ENCODE data around the gene CALHM2.
"Not testable (repeated sequence)": the region's sequence is repeated elsewhere in the genome, so short reads cannot be mapped to it uniquely, and the experiment has no call there.

The CALHM2 gene

GRCh38 chr10:103449208-103450144 lies 2.7 kb downstream of the CALHM2 start:
- no peak for DNase-seq

DNA sequence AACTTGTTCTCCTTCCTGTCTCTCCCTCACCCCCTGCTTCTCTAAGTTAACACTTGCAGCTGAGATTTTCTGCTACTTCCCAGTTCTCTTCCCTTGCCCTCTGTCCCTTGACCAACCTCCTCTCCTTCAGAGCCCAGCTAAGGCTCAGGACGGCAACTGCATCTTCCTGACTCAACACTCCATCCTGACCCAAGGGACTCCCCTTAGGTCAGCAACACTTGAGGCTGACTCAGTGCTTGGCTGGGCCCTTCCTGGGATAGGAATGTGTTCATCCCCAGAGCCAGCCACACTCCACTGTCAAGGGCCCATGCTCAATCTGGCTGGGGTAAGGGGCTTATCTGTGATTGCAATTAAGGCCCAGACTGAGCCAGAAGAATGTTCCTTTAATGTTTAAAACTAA lies 3.4 kb downstream of the CALHM2 start:
- DNase-seq = no peak

GRCh38 chr10:103447187-103447586 lies 5.0 kb downstream of the CALHM2 start:
- DNase-seq = no peak

GRCh38 chr10:103445767-103446567 lies 6.2 kb downstream of the CALHM2 start:
- no peak for DNase-seq

- DNase-seq = no peak
Measured at GRCh38 chr10:103445366-103445765, 6.8 kb downstream of the CALHM2 start.

DNA sequence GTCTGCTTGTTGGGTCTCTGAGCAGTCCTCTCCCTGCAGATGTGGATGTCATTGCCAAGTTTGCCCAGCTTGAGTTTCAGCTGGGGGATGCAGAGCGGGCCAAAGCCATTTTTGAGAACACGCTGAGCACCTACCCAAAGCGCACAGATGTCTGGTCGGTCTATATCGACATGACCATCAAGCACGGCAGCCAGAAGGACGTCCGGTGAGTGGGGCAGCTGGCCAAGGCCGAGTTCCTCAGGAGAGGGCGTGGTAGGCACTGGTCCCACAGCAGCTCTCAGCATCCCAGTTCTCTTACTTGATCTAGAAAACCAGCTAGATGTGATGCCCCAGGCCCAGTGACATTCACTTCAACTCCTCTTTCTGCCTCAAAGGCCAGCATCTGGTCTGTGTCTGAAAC lies 7.7 kb downstream of the CALHM2 start:
- no peak for DNase-seq

DNA sequence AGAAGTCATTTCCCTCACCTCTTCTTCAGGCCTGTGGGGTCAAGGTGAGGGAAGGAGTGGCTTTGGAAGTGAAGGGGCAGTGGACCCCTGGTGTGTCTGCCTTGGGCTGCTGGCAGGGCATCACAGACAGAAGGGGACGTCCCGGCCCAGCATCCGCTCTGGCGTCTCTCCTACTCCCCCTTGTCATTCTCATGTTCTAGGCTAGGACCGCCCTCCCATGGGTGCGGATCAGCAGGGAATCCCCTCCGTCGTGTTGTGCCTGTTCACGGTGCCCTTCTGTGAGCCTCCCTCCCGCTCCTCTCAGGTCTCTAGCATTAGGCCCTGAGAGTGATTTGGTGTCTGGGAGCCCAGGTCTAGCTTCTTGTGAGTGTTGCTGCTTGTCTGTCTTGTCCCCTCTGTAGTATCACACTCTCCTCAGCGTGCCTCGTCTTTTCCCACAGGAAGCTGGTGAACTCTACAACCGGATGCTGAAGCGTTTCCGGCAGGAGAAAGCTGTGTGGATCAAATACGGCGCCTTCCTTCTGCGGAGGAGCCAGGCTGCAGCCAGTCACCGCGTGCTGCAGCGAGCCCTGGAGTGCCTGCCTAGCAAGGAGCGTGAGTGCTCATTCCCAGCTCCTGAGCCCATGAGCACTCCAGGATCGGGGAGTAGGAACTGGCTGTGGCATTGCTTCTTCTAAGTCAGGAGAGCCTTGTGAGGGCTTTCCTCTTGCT lies 8.5 kb downstream of the CALHM2 start:
- no peak for DNase-seq

DNA sequence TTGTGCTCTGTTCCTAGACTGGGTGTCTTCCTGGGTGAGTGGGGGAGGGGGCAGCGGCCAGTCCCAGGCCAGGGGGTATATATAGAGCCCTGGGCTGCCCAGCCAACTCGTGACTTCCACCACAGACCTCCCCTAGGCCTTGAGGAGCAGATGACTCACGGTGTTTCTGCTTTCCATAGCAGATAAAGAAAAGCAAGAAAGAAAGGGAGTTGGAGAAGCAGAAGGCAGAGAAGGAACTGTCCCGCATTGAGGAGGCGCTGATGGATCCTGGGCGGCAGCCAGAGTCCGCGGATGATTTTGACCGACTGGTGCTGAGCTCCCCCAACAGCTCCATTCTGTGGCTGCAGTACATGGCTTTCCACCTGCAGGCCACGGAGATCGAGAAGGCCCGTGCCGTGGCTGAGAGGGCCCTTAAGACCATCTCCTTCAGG lies 10.1 kb downstream of the CALHM2 start:
- no peak for DNase-seq

DNA sequence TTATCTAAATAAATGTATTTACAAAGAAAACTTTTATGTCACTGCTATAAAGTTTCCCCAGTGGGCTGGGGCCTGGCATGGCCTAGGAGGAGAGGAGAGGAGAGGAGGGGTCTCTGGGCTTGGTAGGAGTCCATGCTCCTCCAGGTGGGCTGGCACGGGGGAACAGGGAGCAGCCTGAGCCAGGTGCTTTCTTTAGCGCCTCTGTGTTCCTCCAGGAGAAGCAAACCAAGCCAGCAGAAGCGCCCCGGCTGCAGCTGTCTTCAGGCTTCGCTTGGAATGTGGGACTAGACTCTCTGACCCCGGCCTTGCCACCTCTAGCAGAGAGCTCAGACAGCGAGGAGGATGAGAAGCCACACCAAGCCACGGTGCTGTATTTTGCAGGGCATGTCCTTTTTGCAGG lies 10.6 kb downstream of the CALHM2 start:
- no peak for DNase-seq

GRCh38 chr10:103441206-103441605 lies 11.0 kb downstream of the CALHM2 start:
- no peak for DNase-seq

DNA sequence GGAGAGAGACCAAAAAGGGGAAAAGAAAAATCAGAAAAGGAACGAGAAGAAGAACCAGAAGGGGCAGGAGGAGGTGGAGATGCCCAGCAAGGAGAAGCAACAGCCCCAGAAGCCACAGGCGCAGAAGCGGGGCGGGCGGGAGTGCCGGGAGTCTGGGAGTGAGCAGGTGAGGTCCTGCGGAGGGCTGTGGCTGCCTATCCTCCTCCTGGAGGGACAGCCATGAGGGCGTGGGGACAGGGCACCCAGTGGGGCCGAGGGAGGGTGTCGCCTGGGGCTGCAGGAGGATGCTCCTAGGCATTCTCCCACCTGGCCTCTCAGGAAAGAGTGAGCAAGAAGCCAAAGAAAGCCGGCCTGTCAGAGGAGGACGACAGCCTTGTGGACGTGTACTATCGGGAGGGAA lies 11.8 kb downstream of the CALHM2 start:
- DNase-seq = no peak

DNA sequence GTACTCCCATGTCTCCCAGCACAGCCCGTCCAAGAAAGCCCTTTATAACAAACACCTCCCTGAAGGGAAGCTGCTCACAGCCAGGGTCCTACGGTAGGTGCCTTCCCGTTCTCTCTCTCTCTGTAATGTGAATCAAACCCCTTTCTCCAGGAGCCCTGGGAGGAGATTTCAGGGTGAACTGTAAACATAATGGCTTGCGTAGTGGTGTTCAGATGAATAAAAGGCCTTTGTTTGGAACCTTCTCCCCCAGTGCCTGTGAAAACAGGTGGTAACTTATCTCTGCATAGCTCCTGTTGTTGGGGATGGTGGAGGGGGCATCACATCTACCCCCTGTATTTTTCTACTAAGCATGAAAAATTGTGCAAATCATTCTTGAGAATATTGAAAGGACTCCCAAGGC lies 12.4 kb downstream of the CALHM2 start:
- no peak for DNase-seq

DNA sequence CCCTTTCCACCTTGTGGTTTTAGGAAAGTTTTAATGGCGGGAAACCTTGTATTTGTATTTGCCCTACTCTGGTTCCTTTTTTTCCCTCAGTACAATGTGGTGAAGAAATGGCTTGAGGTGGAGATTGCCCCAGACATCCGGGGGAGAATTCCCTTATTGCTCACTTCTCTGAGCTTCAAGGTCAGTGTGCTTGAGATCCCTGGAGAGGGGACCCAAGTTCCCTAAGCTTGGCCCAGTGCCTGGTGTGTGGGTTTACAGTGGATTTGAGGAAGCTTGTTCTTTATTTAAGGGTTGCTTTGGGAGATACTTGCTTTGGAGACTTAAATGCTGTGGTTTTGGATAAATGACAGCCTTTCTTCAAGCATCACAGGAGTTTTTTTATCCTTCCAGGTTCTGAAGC lies 18.3 kb downstream of the CALHM2 start:
- DNase-seq = no peak

DNA sequence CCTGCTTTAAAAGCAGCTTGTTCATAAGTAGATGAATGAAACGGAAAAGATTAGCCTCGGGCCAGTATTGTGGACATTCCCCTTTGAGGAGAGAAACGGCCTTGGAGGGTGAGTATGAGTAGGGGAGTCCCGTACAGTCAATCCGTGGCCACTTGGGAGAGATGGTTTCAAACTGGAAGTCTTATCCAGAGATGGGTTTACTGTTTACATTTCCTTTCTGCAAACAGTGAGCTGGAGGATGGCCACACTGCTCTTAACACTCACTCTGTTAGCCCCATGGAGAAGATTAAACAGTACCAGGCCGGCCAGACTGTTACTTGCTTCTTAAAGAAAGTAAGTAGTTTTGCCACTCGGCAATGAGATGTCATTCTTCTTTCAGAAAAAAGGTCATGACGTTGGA lies 20.3 kb downstream of the CALHM2 start:
- DNase-seq = no peak

DNA sequence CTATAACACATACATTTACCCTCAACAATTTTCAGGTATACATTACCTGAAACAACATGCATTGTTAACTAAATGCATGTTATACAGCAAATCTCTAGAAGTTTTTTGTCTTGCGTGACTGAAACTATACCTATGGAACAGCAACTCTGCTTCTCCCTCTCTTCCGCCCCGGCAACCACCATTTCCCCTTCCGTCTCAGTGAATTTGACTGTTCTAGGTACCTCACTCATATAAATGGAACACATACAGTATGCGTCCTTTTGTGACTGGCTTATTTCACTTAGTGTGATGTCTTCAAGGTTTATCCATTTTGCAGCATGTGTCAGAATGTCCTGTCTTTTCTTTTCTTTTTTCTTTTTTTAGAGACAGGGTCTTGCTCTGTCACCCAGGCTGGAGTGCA lies 22.5 kb downstream of the CALHM2 start:
- no peak for DNase-seq

DNA sequence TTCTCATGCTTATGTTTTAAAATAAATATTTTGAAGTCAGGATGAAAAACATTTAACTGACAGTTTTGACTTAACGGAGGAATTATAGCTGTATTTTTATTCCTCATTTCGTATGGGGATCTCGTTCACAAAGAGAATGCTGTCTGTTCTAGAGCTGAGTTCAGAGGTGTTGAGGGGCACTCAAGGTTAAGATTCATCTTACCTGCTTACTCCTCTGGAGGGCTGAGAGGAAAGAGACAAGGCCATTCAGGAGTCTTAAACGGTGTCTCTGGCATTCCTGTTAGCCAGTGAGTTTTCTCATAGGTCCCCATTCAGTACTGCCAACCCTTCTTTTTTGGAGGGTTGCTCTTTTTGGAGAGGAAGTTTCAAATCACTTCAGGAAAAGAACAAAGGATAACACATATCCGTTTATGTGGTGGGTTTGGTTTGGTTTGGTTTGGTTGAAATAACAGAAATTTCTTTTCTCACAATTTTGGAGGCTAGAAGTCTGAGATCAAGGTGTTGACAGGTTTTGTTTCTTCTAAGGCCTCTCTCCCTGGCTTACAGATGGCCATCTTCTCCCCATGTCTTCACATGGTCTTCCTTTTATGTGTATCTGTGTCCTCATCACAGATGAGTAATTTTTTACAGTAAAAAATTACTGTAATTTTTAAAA lies 23.1 kb downstream of the CALHM2 start:
- DNase-seq = no peak

- DNase-seq = no peak
Measured at GRCh38 chr10:103427866-103428265, 24.3 kb downstream of the CALHM2 start.

DNA sequence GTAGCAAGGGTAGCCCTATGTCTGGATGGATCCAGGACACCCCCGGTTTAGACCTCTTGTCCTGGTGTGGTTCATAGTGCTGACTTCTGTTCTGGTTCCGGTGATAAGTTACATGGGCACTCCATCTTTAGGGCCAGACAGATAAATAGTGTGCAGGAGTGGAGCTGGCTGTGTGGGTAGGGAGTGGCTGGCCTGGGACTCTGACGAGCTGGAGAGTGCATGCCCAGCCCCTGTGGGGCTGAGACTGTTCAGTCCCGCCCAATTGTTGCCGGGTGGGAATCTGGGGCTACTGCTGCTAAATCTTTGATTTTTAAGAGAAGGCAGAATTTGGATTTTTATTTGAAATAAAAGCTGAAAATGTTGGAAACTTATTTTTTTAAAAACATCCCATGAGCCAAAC lies 28.4 kb downstream of the CALHM2 start:
- DNase-seq = no peak

DNA sequence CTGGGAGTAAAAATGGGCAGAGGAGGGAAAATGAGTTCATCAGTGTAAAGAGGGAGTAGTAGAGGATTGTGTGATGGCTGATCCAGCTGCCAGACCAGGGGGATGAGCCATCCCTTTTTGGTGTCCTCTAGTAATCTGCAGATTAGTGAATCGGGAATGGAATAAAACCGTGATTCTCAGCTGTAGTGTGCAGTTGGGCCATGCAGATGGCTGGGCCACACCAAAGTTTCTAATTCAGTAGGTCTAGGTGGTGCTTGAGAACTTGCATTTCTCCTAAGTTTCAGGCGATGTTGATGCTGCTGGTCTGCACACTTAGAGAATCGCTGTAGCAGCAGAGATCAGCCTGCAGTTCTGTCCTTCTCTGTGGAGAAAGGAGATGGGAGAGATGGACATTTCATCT lies 33.1 kb downstream of the CALHM2 start:
- DNase-seq = no peak

DNA sequence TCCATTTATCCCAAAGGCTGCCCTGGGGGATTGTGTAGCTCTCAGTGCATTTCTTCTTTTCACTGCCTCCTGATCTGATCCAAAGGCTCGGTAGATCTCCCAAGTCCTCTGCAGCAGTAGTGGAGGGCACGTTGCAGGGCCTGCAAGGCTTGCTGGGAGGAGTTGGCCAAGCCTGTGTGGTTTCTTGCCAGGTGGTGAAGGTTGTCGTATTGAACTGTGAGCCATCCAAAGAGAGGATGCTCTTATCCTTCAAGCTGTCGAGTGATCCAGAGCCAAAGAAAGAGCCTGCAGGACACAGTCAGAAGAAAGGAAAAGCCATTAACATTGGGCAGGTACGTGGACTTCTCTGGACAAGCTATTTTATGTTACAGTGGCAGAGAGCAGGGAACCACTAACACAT lies 34.6 kb downstream of the CALHM2 start:
- no peak for DNase-seq

GRCh38 chr10:103417148-103417469 lies 35.1 kb downstream of the CALHM2 start:
- not testable (repeated sequence) for DNase-seq

GRCh38 chr10:103416436-103417147 lies 35.6 kb downstream of the CALHM2 start:
- DNase-seq = peak; percentile 20 to 32

Measured in SHP77 (cell line).